ENCODE data around the gene GRIK3.

Gene GRIK3

GRCh38 chr1:36839485-36839884 lies 194.8 kb downstream of the GRIK3 start:
- H3K27ac ChIP-seq: no peak overlapping the region
- TF ChIP-seq ZFX (IDR thresholded peaks at IDR 0.05) (no peak), CTCF (conservative IDR thresholded peaks at IDR 0.05) (no peak)

- no peak overlapping the region for H3K27ac ChIP-seq
- no peak for TF ChIP-seq CTCF (conservative IDR thresholded peaks at IDR 0.05)
These were observed 195.4 kb downstream of the GRIK3 start for GRCh38 chr1:36838888-36839287.

- H3K27ac ChIP-seq: no peak overlapping the region
- TF ChIP-seq ZFX (IDR thresholded peaks at IDR 0.05) (no peak), CTCF (conservative IDR thresholded peaks at IDR 0.05) (no peak)
These were observed 197.4 kb downstream of the GRIK3 start for GRCh38 chr1:36836916-36837315.

GRCh38 chr1:36836196-36836883 lies 198.0 kb downstream of the GRIK3 start:
- H3K27ac ChIP-seq: no peak overlapping the region
- TF ChIP-seq CTCF (conservative IDR thresholded peaks at IDR 0.05) (no peak), ZFX (IDR thresholded peaks at IDR 0.05) (no peak)

GRCh38 chr1:36835696-36836095 lies 198.6 kb downstream of the GRIK3 start:
- TF ChIP-seq ZFX (IDR thresholded peaks at IDR 0.05): no peak
- H3K27ac ChIP-seq: no peak overlapping the region

- no peak for TF ChIP-seq ZFX (IDR thresholded peaks at IDR 0.05)
- no peak for TF ChIP-seq CTCF (conservative IDR thresholded peaks at IDR 0.05)
- H3K27ac ChIP-seq: no peak overlapping the region
These were observed 199.2 kb downstream of the GRIK3 start for GRCh38 chr1:36835017-36835695.

GRCh38 chr1:36834586-36834985 lies 199.7 kb downstream of the GRIK3 start:
- no peak overlapping the region for H3K27ac ChIP-seq
- TF ChIP-seq ZFX (IDR thresholded peaks at IDR 0.05) (no peak), CTCF (conservative IDR thresholded peaks at IDR 0.05) (no peak)
